AG09319 (cell line): ENCODE data around the gene KRTAP12-2.
"Not testable (repeated sequence)": the region's sequence is repeated elsewhere in the genome, so short reads cannot be mapped to it uniquely, and the experiment has no call there.

ENCODE experiments used
- DNase-seq: peaks from one replicate; pipeline ENCODE4 v3.0.0-alpha.2; 2010; ENCODE audit warnings: low read depth; ENCODE audit errors: extremely low read depth
- CTCF ChIP-seq: IDR thresholded peaks from 2 replicates; pipeline ENCODE4 v1.5.1; 2011; ENCODE audit warnings: low read depth, mild to moderate bottlenecking, inconsistent platforms, low read length, moderate library complexity

Gene KRTAP12-2

GRCh38 chr21:44643741-44644310, 22.9 kb downstream of the KRTAP12-2 start:
- no peak for TF ChIP-seq CTCF
- no peak for DNase-seq

- DNase-seq, result no peak
- TF ChIP-seq CTCF, result no peak
These were observed 26.0 kb downstream of the KRTAP12-2 start for GRCh38 chr21:44640761-44641160.

GRCh38 chr21:44639331-44639655, 27.4 kb downstream of the KRTAP12-2 start:
- no peak for TF ChIP-seq CTCF
- no peak for DNase-seq

GRCh38 chr21:44638506-44639330, 28.0 kb downstream of the KRTAP12-2 start:
- not testable (repeated sequence) for DNase-seq

GRCh38 chr21:44637851-44638348, 28.8 kb downstream of the KRTAP12-2 start:
- DNase-seq, result not testable (repeated sequence)

- no peak for TF ChIP-seq CTCF
- DNase-seq, result no peak
These were observed 29.5 kb downstream of the KRTAP12-2 start, which contains the start of gene KRTAP10-10 for GRCh38 chr21:44637018-44637850. Gene KRTAP10-10, plus strand, starts transcription at chr21:44637356. Its CDS starts 62 bp downstream, at chr21:44637418.

GRCh38 chr21:44636209-44637017, 30.3 kb downstream of the KRTAP12-2 start:
- TF ChIP-seq CTCF, result no peak
- no peak for DNase-seq

- DNase-seq, result no peak
- TF ChIP-seq CTCF, result no peak
These were observed 34.7 kb downstream of the KRTAP12-2 start for GRCh38 chr21:44632067-44632466.
